HG03571 (cell line): ENCODE measurements around the gene RFLNA.
"Not testable (repeated sequence)": the region's sequence is repeated elsewhere in the genome, so short reads cannot be mapped to it uniquely, and the experiment has no call there.

Source experiments
- ATAC-seq: cut with Tn5 transposase; IDR thresholded peaks from one replicate; pipeline ENCODE4 v1.9.1; 2021; ENCODE audit not compliant: unreplicated experiment

RFLNA gene

DNA sequence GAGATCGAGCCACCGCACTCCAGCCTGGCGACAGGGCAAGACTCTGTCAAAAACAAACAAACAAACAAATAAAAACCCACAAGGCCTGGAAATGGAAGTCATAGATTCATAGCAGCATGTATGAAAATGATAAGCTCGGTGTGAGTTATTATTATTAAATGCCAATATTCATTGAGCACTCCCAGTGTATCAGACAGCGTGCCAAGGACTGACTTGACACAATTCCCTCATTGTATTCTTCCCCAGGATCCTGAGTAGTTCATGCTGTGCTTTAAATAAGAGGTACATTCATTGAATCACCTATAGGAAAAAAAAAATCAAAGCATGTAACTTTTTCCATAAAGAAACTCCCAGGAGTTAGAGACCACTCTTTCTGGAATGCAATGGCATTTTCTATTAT, 12.6 kb upstream of the RFLNA start:
- no peak for ATAC-seq

DNA sequence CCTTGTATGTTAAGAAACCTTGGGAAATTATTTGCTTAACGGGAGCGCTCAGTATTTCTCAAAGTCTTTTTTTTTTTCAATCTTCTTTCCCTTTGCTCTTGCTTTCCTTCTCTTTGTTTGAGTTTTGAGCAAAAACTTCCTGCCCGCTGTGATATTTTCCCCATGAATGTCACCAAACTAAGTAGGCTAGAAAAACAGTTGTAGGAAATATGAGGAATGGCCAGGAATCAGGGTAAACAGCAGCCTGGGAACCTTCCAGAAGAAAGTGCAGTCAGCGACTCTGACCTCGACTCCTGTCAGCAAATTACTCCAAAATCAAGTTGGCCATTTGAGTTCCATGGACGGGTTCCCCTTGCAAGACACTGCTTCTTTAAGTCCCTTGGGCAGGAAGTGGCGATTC, 11.6 kb upstream of the RFLNA start:
- no peak for ATAC-seq

DNA sequence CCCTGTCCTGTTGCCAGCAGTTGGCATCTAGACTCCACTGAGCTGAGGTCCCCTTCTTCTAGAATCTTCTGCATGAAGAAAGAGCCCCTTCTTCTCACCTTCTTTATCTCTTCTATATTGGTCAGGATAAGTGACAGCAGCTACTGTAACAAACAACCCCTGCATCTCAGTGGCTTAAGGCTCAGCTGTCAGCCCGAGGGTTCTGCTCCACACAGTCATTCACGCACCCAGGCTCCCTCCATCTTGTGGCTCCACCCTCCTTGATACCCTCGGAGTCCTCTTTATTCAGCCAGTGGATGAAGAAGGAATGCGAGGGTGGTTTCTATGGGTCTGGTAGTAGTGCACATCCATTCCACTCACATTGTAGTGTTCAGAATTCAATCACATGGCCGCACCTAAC, 10.5 kb upstream of the RFLNA start:
- no peak for ATAC-seq

DNA sequence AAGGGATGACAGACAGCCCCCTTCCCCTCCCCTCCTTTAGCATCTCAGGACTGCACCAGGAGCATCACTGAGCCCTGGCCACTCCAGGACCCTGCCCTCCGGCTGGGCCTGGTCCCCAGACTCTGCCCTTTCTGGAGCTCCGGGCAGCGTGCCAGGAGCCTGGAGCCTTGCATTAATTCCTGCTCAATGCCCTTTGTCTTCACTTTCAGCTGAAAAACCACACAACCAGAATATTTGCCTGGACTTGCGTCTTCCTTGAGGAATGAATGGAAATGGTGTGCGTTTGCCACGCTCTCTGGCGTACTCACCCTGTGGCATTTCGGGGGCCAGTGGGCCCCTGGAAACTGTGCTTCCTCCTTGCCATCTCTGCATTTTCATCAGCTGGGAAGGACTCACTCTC, 8.5 kb upstream of the RFLNA start:
- no peak for ATAC-seq

DNA sequence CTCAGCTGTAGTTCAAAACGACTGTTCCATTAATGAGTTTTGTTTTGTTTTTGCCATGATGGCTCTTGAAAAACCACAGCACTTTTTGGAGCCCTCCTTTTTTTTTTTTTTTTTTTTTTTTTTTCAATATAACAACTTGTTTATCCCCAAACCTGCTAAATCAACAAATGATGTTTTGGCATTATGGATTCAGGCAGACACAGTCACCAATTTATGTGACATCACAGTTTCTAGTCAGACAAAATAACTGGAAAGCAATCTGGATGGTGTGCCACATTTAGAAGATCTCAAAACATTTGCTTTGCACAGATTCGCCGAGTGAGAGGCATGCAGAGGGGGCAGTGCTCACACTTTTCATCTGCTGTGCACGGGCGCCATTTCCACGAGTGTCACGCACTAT, 7.9 kb upstream of the RFLNA start:
- ATAC-seq, result no peak

DNA sequence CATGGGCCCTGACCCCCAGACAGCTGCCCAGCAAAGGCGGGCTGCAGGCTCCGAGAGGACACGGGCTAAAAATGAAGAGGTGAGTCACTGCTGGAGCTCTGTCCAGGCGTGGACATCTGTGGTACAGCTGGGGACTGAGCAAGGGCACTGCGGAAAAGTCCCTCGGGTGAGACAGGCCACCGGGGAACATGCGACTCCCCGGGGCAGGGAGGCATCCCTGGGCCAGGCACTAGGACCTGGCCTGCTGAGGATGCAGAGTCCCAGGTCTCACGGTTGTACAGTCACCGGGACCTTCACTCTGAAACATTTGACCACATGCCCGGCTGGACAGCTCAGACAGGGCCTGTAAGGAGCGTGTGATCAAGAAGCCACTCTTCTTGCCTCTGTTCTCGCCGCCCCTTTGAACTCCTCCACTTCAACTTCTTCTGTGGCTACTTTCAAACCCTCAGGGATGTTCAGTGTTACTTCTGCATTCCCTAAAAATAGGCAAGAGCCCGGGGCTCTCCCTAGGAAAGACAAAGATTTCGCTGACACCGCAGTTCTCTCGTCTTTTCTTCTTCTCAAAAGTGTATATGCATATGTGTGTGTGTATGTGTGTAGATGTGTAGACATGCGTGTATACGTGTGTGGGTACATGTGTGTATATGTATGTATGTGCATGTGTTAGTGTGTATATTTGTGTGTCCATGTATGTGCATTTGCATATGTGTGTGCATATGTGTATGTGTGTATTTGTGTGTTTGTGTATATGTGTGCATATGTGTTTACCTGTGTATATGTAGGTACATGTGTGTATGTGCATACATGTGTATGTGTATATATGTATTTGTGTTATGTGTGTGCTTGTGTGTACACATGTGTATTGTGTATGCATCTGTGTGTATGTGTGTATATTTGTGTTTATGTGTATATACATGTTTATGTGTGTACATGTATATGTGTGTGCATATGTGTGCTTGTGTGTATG, 5.0 kb upstream of the RFLNA start:
- no peak for ATAC-seq

DNA sequence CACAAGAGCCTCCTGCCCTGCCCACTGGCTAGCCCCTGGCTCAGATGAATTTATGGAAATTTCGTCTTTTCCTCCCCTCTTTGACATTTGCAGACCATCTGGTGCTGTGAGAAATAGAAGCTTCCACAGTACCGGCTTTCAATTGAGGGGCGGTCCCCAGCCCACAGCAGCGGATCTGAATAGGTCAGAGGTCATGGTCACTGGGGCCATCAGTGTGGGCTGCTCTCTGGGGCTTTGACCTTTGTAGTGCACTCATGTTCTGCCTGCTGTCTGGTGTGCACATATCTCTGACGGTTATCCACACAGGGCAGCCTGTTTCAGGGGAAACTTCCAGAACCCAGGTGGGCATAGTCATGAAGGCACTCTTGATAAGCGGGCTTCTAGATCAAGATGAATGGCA, 2.5 kb upstream of the RFLNA start:
- ATAC-seq, result no peak

DNA sequence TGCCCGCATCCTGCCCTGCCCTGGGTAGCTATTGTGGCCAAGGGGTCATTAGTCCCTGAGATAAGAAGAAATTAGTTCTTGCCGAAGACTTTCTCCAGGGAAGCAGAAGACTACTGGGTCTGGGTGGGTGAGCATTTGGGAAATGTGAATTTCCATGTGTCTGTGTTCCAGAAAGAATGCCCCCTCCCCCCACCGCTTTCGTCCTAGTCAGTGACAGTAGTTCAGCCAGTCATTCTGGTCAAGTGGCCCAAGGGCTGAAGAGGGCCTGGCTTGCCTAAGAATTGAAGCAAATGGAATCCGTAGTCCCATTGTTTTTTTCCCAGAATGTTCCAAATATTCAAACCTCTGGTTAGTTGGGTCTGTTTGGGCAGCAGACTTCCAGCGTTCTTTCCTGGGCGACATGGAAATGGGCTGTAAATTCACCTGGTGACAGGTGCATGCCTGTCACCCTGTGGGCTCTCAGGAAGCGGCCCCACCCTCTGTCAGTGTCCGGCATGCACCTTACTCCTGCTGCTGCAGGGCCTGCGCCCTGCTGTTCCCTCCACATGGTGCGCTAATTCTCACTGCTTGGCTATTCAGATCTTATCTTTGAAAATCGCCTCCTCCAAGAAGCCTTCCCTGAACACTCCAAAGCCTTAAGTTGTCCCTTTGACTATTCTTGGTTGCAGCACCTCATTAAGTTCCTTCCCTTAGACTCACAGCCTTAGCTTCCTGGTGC, 1.4 kb upstream of the RFLNA start:
- no peak for ATAC-seq

DNA sequence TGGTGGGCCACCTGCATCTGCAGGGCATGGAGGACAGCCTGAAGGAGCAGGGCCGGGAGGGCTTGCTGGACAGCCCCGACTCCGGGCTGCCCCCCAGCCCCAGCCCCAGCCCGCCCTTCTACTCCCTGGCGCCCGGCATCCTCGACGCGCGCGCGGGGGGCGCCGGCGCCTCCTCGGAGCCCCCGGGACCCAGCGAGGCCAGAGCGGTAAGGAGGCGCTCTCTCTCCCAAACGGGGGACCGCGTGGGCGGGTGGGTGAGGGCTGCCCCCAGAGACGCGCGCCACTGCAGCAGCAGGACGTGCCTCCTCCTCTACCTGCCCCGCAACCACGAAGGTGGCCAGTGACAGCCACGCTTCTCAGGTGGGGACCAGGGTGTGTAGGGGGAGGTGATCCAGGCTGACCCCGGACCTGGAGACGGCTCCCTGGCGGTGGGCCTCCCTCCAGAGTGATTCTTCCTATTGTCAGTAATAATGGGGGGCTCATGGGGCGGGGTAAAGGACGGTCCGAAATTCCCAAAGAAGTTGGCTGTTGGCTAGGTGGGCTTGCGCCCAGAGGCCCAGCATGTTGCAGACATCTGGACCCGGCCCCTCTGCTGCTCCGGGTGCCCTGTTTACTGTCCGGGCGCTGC, 652 bp downstream of the RFLNA start:
- no peak for ATAC-seq

DNA sequence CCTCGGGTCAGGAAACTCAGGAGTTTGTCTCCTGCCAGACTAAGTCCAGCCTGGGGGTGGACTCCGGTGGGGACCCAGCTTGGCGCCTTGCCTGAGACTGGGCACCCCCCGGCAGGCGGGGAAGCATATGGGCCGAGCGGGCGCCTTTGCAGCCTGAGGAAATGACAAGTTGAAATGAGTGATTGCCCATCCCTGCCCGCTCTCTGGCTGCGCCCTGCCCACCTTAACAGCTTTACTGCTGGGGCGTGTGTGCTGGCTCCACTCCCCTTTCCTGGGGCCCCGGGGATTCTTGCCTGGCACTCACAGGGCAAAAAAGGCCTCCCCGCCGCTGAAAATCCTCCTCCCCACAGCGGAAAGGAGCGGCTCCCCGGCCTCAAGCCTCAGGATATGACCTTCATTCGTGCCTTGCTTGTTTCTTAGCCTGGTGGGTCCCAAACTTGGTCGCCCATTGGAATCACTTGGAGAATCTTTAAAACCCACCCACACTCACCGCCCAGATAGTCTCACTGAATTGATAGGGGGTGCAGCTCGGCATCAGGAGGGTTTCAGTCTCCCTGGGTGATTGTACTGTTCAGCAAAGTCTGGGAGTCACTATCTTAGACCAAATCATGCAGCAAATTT, 1.5 kb downstream of the RFLNA start:
- no peak for ATAC-seq

DNA sequence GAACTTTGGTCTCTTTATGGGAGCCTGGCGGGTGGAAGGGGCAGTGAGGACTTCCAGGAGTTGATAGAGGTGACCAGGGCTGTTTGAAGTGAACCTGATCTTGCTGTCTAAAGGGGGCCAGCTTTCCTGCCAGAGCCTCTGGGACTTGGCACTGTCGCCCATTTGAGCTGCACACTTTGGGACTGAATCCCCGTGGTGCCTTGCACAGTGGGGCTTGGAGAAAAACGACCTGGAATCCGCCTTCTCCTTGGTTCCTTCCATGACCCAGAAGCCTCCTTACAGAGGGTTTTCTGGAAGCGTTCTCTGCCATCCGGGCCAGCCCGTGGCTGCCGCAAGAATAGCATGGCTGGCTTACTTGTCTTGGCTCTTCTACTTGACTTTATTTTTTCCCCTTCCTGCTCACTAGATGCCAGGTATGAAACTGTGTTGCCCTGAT, 2.0 kb downstream of the RFLNA start:
- no peak for ATAC-seq

DNA sequence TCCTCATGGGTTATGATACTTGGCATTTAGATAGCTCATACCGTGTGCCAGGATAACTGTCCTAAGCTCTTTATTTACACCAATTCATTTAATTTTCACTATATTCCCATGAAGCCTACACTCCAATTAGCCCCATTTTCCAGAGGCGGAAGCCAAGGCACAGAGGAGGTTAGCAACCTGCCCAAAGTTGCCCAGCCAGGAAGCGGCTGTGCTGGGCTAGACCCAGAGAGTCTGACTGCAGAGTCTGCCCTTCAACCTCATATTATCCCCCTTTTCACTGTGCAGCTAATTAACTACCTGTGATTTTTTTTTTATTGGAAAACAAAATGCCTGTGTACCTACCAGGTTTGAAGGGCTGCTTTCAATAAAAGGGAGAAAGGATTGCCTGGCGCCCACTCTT, 2.5 kb downstream of the RFLNA start:
- no peak for ATAC-seq

DNA sequence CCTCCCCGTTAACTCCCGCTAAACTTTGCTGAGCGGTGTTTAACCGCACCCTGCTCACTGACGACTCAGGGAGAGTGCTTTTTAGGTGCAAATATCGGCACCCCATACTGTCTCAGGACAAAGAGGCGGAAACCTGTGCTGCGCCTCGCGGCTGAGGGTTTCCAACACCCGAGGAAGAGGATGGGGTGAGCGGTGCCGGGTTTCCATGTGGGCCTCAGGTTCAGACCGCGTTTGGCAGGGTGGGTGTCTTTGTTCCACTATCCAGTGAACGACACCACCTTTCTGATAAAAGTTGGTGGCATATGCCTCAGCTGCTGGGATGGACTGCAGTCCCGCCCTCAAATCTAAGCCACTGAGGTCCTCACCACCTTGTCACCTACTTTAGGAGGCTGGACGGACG, 3.0 kb downstream of the RFLNA start:
- ATAC-seq, result no peak

DNA sequence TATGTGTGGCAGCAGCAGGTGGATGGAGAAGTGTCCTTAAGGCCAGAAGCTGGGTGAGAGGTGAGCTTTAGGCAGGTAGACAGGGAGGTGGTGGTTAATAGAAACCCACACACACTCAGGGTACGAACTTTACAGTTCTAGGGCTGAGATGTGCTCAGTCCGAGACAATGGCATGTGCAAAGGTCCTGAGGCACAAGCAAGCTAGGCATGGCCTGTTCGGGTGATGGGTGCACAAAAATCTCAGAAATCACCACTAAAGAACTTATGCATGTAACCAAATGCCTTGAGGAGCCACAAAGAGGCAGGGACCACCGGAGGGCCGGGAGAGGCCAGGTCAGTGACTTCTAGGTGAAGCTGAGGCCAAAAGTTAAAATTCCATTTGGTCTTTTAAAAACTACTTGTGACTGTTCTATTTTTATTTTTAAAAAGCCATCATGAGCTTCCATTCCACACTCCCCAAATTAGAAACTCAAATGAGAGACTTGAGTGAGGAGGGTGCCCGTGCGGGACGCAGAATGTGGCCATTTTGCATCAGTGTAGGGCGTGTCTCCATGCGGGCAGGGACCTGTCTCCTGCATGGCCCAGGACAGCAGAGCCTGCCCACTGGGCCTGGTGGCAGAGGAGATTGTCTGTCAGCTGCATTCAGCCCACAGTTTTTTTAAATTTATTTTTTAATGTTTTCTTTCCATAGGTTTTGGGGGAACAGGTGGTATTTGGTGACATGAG, 4.0 kb downstream of the RFLNA start:
- no peak for ATAC-seq

DNA sequence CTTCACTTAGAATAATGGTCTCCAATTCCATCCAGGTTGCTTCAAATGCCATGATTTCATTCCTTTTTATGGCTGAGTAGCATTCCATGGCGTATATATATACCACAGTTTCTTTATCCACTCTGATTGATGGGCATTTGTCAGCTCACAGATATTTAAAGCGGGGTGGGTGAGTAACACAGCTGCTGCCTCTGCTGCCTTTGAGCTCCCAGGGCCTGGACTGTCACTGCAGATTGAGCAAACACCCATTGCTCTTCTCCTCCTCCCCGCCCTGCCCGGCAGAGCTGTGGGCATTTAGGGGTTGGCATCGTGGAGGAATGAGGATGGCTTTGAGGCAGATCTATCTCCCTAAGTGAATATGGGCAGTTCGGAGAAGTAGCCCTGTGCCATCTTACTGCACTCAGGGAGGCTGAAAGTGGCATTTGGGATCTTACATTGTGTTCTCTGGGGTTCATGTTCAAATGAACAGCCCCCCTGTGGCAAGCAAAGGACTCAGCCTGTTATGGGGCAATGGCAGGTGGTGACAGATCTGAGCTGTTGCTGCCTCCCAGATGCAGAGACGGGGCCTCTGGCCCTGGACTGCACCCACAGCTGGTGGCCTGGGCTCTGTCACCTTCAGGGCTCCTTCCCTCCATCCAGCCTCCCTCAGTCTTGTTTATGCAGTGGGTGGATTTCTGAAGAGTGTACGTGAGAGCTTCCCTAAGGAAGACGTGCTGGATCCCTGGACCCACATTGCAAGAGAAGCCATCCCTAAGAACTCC, 4.9 kb downstream of the RFLNA start:
- ATAC-seq, result no peak

DNA sequence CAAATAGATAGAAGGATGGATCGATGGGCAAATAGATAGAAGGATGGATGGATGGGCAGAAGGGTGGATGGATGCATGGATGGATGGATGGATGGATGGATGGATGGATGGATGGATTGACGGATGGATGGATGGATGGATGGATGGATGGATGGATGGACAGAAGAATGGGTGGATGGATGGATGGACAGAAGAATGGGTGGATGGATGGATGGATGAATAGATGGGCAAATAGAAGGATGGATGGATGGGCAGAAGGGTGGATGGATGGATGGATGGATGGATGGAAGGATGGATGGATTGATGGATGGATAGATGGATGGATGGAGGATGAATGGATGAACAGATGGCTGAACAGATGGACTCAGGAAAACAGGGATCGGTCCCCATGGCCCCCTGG, 5.8 kb downstream of the RFLNA start:
- not testable (repeated sequence) for ATAC-seq

DNA sequence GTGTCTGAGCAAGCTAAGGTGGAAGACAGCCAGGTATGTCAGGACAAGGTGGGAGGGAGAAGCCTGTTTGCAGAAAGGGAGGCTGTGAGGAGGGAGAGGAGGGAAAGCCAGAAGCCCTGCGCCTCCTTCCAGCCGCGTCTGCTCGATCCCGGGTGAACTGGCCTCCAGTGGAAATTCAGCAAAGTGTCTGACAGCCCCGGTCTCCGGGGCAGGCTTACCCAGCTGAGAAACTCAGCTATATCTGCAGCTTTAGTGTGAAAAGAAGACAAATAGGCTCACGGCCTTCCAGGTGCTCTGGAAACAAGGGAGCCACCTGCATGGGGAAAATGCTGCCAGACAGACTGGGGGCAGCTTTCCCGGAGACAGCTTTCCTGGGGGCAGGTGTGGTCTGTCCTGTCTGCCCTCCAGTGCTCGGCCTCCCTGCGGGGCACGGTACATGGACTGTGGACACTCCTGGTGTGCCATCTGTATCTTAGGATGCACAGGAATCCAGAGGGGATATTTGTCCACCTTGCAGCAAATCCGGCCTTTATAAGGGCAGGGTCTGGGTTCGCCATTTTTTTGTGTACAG, 6.3 kb downstream of the RFLNA start:
- ATAC-seq, result no peak

DNA sequence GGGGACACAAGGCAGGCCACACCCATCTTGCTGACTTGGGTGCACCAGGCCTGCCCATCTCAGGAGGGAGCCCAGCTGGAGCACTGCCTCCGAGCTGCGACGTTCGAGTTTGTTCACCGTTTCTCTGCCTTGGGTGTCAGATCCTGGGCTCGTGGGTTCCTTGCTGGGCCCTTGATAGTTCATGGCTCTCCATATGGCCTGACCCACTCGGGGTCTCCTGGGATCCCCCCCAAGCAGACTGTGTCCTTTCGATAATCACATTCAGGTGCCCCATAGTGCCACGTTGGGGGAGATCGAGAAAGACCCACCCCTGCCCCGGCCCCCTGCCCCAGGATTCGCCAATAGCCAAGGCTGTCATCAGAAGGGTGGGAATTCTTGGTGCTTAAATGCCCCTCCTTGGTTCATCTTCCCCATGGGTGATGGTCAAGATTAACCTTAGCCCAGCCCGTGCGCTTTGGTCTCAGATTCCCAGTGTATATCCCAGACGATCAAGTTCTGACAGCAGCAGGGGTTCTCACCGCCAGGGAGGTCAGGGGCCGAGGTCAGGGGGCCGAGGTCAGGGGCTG, 7.4 kb downstream of the RFLNA start:
- ATAC-seq, result no peak

DNA sequence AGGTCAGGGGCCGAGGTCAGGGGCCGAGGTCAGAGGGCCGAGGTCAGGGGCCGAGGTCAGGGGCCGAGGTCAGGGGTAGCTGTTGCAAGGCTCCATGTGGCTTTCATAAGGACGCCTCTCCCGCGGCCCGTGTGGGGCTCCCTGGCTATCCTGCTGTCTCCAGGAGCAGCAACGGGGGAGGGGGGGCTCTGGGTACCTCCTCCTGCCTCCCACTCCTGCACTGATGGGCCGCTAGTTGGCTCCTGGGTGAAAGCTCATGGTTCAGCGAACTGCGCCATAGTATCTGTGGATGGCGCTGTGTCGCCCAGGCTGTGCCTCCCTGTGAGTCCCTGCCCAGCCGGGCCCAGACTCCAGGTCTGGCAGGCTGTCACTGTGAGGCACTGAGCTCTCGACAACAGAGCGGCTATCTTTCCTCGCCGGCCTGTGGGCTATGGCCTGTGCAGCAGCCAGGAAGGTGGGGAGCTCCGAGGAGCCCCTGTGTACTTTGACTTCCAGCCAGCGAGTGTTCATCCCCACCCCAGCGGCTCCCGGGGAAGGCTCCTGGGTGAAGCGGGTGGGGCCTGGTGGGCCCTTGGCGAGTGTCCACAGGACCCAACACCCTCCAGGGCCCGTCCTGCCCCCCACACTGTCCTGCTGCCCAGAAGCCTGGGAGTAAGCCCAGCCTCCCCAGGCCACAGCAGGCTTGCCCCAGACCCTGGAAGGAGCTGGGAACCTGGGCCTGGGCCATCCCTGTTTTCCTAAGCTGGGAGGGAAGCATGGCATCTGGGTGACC, 8.1 kb downstream of the RFLNA start:
- no peak for ATAC-seq
